H1 (cell line): ENCODE measurements around the gene ARMC12. TPM values are rescaled to one million over a fixed set of nuclear protein-coding genes. Genes with fewer than 3 reads are reported as not detected.

Experiments used
- CBX5 ChIP-seq: fragments of 300-800, 300-1000 bp; sonication (generic); IDR thresholded peaks from 2 replicates; pipeline ENCODE4 v1.7.1; 2016; ENCODE audit warnings: antibody characterized with exemption, low read length, low read depth
- polyA plus RNA-seq, 7 experiments: library from polyadenylated mRNA; depleted of rRNA in 3 of 7; stranded (reverse) in 5 of 7; unstranded in 2 of 7; fragments of >200 nt in 5 of 7; fragments of 200-250 nt in 2 of 7; gene quantifications; 1 replicate in 5 of 7; 2 replicates in 1 of 7; 4 replicates in 1 of 7; pipeline versions ENCODE4 v1.2.1 to v1.2.3, GENCODE V29; 2011 to 2013; ENCODE audit warnings: missing spikeins in 2 of 7, mixed read lengths in 2 of 7
- total RNA-seq: library from RNA; stranded (reverse); fragmentation: NEBNext Ultra II Directional; extraction: Animal tissue kit (Norgen Biotek cat#: 25700); gene quantifications from 2 replicates; pipeline ENCODE4 v1.2.1, GENCODE V29; 2021

ARMC12 gene
- total and polyA plus RNA-seq, 2 of the 8 experiments (the other 6 are each of a cell fraction or from before 2014, with no cell fraction given), result 0.86 to 3.7 TPM

DNA sequence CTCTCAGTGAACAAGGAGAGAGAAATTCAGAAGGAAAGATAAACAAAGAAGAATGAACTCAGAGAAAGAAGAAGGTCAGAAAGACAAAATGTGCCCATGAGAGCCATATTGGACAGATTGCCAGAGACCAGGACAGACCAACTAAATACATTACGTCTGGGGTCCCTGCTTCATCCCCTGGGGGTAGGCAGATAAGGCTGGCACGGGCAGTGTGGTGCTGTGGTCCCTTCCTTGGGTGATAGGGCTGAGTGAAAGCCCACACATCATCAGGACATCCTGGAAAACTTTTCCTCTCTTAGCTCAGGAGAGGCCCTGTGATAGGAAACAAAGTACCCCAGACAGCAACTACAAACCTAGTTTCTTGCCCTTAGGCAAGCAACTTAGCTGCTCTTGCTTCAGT is 13.2 kb upstream of the ARMC12 start (continued):
- no peak for TF ChIP-seq CBX5
- TF ChIP-seq, all 59 proteins: peak for 0
